GM12878 (cell line): ENCODE results near the gene FFAR4. TPM values are rescaled to one million over a fixed set of nuclear protein-coding genes. Genes with fewer than 3 reads are reported as not detected.

Experiments
- ELK1 ChIP-seq: IDR thresholded peaks from 2 replicates; pipeline ENCODE4 v1.6.1; 2012; ENCODE audit warnings: low read depth, low read length, improper control_type of control experiment
- PRDM15 ChIP-seq: fragments of 450-650 bp; formaldehyde crosslinking; IDR thresholded peaks from 2 replicates; pipeline ENCODE4 v1.4.0; 2020; ENCODE audit warnings: mild to moderate bottlenecking, moderate library complexity
- SKIL ChIP-seq: fragments of 450-650 bp; IDR thresholded peaks from 2 replicates; pipeline ENCODE4 v1.6.1; 2017; ENCODE audit warnings: mild to moderate bottlenecking, low read depth, inconsistent platforms; ENCODE audit not compliant: poor library complexity, severe bottlenecking
- USF2 ChIP-seq: IDR thresholded peaks from 2 replicates; pipeline ENCODE4 v1.6.1; 2011; ENCODE audit warnings: low read depth, low read length, improper control_type of control experiment, borderline replicate concordance
- polyA plus RNA-seq, 11 experiments: library from polyadenylated mRNA; depleted of rRNA in 4 of 11; unstranded in 6 of 11; stranded (reverse) in 5 of 11; fragments of >200 nt; fragmentation: Nextera tagmentation in 4 of 11; fragmentation: Illumina TruSeq in 1 of 11; extraction: Ambion mirVana in 4 of 11; extraction: Trizol in 1 of 11; gene quantifications; 1 replicate in 1 of 11; 2 replicates in 10 of 11; pipeline versions ENCODE4 v1.2.1 to v1.2.3, GENCODE V29; 2011 to 2016; ENCODE audit warnings: inconsistent platforms in 2 of 11, missing spikeins in 2 of 11, low read depth in 1 of 11
- total RNA-seq, 4 experiments: library from RNA; depleted of rRNA in 3 of 4; stranded (reverse); fragments of >200 nt in 3 of 4; fragmentation: Illumina TruSeq in 1 of 4; extraction: Trizol in 1 of 4; gene quantifications; 2 replicates each; pipeline versions ENCODE4 v1.2.1 to v1.2.3, GENCODE V29; 2013 to 2021

The FFAR4 gene
- total and polyA plus RNA-seq, 10 of the 15 experiments (the other 5 are each of a cell fraction or from before 2014, with no cell fraction given): not detected

DNA sequence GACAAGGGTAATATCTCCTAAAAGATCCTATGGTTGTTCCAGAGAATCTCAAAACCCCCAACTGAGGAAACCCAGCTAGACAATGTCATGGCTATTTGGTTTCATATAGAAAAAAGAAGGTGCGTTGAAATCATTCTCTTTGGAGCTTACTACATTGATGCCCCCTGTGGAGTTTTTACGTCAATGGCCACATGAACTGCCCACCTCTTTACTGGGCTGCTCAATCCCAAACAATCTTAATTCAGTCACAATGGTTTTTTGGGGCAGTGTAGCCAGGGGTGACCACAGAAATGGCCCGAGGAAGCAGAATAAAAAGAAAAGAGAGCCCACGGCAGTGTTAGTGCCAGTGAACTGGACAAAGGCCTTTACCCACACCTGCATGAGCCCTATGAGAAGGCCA, 26.8 kb downstream of the FFAR4 start (continued):
- TF ChIP-seq SKIL: no peak
- TF ChIP-seq ELK1: no peak
- TF ChIP-seq USF2: no peak
- TF ChIP-seq PRDM15 (CRISPR knock-in tag): no peak
